ENCODE results near the gene MLLT10. TPM values are rescaled to one million over a fixed set of nuclear protein-coding genes. Genes with fewer than 3 reads are reported as not detected.

The MLLT10 gene
- total and polyA plus RNA-seq, 2 donors (not counting 3 experiments of a cell fraction or from before 2014, with no cell fraction given): 35.4 to 54.0 TPM

GRCh38 chr10:21720090-21720489, 186.1 kb downstream of the MLLT10 start:
- H3K27ac ChIP-seq (ENCODE audit: insufficient read depth, low read depth, low read length): no peak overlapping the region
- BruUV-seq (replicated peaks): no TSS peak
- FAIRE-seq: no peak
- no peak overlapping the region for H3K9ac ChIP-seq (replicated peaks; ENCODE audit: extremely low read depth, insufficient read depth, low read length)
- ChIA-PET CTCF (no interaction called here), POLR2A (no interaction called here)
- DNase-seq (ENCODE audit: low read depth, low spot score): no peak
- no peaks in the 10 kb centered on the region for H3K27me3 ChIP-seq (ENCODE audit: control insufficient read depth in 2 of 2, insufficient read depth in 2 of 2, low read length in 2 of 2)
- H4K20me1 ChIP-seq (replicated peaks; ENCODE audit: control insufficient read depth, extremely low read depth, insufficient read depth, low read length): no peaks in the 10 kb centered on the region
- H3K4me2 ChIP-seq (ENCODE audit: insufficient read depth, low read length): no peak overlapping the region
- peaks cover under 1 to 1% of the 10 kb centered on the region in 2 experiments for H3K36me3 ChIP-seq (ENCODE audit: control insufficient read depth in 2 of 2, extremely low read depth in 1 of 2, insufficient read depth in 2 of 2, low read length in 2 of 2)
- no peaks in the 10 kb centered on the region for H3K9me3 ChIP-seq (replicated peaks; ENCODE audit: control insufficient read depth, insufficient read depth, low read length)
- H2AFZ ChIP-seq (ENCODE audit: low read depth, low read length): no peak overlapping the region
- H3K4me1 ChIP-seq (ENCODE audit: control insufficient read depth, extremely low read depth, insufficient read depth, low read length): peaks cover 11% of the 10 kb centered on the region
- no peaks in the 10 kb centered on the region for H3K79me2 ChIP-seq (ENCODE audit: control insufficient read depth, insufficient read depth, low read length)
- TF ChIP-seq POLR2AphosphoS5 (IDR thresholded peaks at IDR 0.05; ENCODE audit: insufficient read depth, low read depth, low read length) (no peak), MYC (IDR thresholded peaks at IDR 0.05; ENCODE audit: low read depth, low read length) (no peak), POLR2A (IDR thresholded peaks at IDR 0.05; ENCODE audit: low read depth, low read length) (no peak), JUN (IDR thresholded peaks at IDR 0.05; ENCODE audit: borderline replicate concordance, insufficient read depth, insufficient read length, low read depth) (no peak), FOS (IDR thresholded peaks at IDR 0.05; ENCODE audit: borderline replicate concordance, insufficient read depth, low read length) (no peak), MAX (IDR thresholded peaks at IDR 0.05; ENCODE audit: insufficient read depth, insufficient read length) (no peak), EZH2 (IDR thresholded peaks at IDR 0.05; ENCODE audit: borderline replicate concordance, low read depth, low read length, severe bottlenecking) (no peak), GATA2 (IDR thresholded peaks at IDR 0.05; ENCODE audit: insufficient read depth, insufficient read length, low read depth, low read length) (no peak)
- TF ChIP-seq, protein P1, sequence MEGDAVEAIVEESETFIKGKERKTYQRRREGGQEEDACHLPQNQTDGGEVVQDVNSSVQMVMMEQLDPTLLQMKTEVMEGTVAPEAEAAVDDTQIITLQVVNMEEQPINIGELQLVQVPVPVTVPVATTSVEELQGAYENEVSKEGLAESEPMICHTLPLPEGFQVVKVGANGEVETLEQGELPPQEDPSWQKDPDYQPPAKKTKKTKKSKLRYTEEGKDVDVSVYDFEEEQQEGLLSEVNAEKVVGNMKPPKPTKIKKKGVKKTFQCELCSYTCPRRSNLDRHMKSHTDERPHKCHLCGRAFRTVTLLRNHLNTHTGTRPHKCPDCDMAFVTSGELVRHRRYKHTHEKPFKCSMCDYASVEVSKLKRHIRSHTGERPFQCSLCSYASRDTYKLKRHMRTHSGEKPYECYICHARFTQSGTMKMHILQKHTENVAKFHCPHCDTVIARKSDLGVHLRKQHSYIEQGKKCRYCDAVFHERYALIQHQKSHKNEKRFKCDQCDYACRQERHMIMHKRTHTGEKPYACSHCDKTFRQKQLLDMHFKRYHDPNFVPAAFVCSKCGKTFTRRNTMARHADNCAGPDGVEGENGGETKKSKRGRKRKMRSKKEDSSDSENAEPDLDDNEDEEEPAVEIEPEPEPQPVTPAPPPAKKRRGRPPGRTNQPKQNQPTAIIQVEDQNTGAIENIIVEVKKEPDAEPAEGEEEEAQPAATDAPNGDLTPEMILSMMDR (IDR thresholded peaks at IDR 0.05; ENCODE audit: extremely low read depth in 1 of 2, insufficient read depth in 1 of 2, low read depth in 1 of 2, low read length in 2 of 2): no peak
- intact Hi-C loops (cut with micrococcal nuclease): no loop called here
- dilution Hi-C loops (cut with MboI; ENCODE audit: extremely low pct_ligation_motif_present, low sequenced_read_pairs): no loop called here
- no peaks in the 10 kb centered on the region for H3K9me1 ChIP-seq (replicated peaks; ENCODE audit: control insufficient read depth, extremely low read depth, insufficient read depth, low read length)
- no peak overlapping the region for H3K4me3 ChIP-seq (replicated peaks in 1 of 3; ENCODE audit: insufficient read depth in 1 of 3, low read depth in 1 of 3, low read length in 3 of 3)

All from endothelial cell of umbilical vein (primary cell).